Measurements from ENCODE around the gene SPTBN5.

- no peak for TF ChIP-seq CTCF (IDR thresholded peaks at IDR 0.05)
- TF ChIP-seq POLR2A (IDR thresholded peaks at IDR 0.05), result no peak
Observed at GRCh38 chr15:41922353-41922752, 28.5 kb upstream of the SPTBN5 start.

Measured in Peyer's patch (tissue), 4 donors.